ENCODE measurements around the gene NOXA1. TPM values are rescaled to one million over a fixed set of nuclear protein-coding genes. Genes with fewer than 3 reads are reported as not detected.

Gene NOXA1
- polyA plus RNA-seq, 1 donor (not counting 4 experiments of a cell fraction or from before 2014, with no cell fraction given): 0.09 TPM

DNA sequence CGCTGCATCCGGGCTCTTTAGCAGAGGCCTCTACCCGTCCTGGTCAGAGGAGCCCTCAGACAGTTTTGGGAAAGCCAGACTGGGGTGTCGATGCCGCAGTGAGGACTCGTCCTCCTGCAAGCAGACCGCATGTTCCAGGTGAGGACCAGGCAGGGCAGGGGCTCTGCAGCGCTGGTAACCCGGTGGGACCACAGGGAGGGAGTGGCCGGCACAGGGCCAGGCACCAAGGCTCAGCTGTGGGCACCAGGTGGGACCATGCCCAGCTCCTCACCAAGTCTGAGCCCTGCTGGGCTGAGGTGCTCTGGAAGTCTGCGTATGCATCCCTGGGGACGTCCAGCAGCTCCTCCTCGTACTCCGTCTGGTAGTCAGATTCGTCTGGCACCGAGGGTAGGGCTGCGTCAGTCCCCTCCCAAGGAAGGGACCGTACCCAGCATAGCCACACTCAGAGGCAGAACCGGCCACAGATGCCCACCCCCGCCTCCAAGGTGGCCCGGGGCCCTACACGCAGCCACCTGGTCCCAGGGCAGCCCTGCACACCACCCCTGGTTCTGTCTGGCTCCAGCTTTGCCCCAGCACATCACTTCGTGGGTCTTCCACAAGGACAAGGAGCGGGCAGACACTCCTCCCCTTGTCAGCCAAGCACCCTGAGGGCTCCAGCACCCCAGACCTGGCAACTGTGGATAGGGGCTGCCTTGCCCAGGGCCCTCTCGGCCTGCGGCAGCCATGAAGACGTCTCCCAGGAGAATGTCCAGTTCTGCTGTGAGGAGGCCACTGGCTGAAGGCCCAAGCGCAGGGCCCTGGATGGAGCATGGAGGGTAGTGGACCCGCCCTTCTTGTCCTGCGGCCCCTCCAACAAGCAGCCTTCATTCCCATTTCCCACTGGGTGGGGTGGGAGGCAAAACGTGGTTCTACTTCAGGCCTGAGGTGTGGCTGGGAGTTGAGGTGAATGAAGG, 37.4 kb downstream of the NOXA1 start:
- peaks cover 10% of the 10 kb centered on the region for H3K4me1 ChIP-seq (ENCODE audit: control insufficient read depth, extremely low read depth, insufficient read depth, low read length)
- no peak overlapping the region for H3K4me3 ChIP-seq (ENCODE audit: control insufficient read depth in 2 of 3, extremely low read depth in 1 of 3, insufficient read depth in 2 of 3, low read depth in 1 of 3, low read length in 3 of 3)
- peaks cover 15% of the 10 kb centered on the region for H3K27me3 ChIP-seq (ENCODE audit: control insufficient read depth, extremely low read depth, insufficient read depth, low read length)
- H4K20me1 ChIP-seq (ENCODE audit: control insufficient read depth, extremely low read depth, insufficient read depth, low read length): no peaks in the 10 kb centered on the region
- H3K36me3 ChIP-seq (ENCODE audit: control insufficient read depth in 2 of 2, extremely low read depth in 1 of 2, insufficient read depth in 2 of 2, low read length in 2 of 2): peaks cover 0 to 8% of the 10 kb centered on the region in 2 experiments
- no peaks in the 10 kb centered on the region for H3K9me3 ChIP-seq (ENCODE audit: control insufficient read depth, low read depth, low read length)
- H3K9me1 ChIP-seq (ENCODE audit: control insufficient read depth, extremely low read depth, insufficient read depth, low read length): no peaks in the 10 kb centered on the region
- H3K79me2 ChIP-seq (ENCODE audit: control insufficient read depth, insufficient read depth, low read length): peaks cover 7% of the 10 kb centered on the region
- no peak overlapping the region for H2AFZ ChIP-seq (ENCODE audit: control insufficient read depth, low read length)
- no peak for DNase-seq (ENCODE audit: low read depth, low spot score)
- H3K4me2 ChIP-seq (ENCODE audit: control insufficient read depth, extremely low read depth, insufficient read depth, low read depth, low read length): no peak overlapping the region
- no peak overlapping the region for H3K27ac ChIP-seq (ENCODE audit: control insufficient read depth, insufficient read depth, low read length)
- no peak overlapping the region for H3K9ac ChIP-seq (ENCODE audit: control insufficient read depth, extremely low read depth, insufficient read depth, low read length)
- no peak for FAIRE-seq
- dilution Hi-C loops (cut with MboI; ENCODE audit: extremely low pct_ligation_motif_present, low sequenced_read_pairs): no loop called here
- TF ChIP-seq EZH2 (IDR thresholded peaks at IDR 0.05; ENCODE audit: low read length) (no peak), CTCF (optimal IDR thresholded peaks at IDR 0.05 in 1 of 3, IDR thresholded peaks at IDR 0.05 in 1 of 3, conservative IDR thresholded peaks at IDR 0.05 in 1 of 3; ENCODE audit: extremely low read depth in 1 of 3, insufficient read depth in 2 of 3, low read length in 3 of 3) (no peak)

GRCh38 chr9:137461316-137461662, 38.1 kb downstream of the NOXA1 start:
- H3K27me3 ChIP-seq (ENCODE audit: control insufficient read depth, extremely low read depth, insufficient read depth, low read length): peaks cover 15% of the 10 kb centered on the region
- H2AFZ ChIP-seq (ENCODE audit: control insufficient read depth, low read length): no peak overlapping the region
- no peaks in the 10 kb centered on the region for H3K9me1 ChIP-seq (ENCODE audit: control insufficient read depth, extremely low read depth, insufficient read depth, low read length)
- dilution Hi-C loops (cut with MboI; ENCODE audit: extremely low pct_ligation_motif_present, low sequenced_read_pairs): no loop called here
- TF ChIP-seq CTCF (optimal IDR thresholded peaks at IDR 0.05 in 1 of 3, IDR thresholded peaks at IDR 0.05 in 1 of 3, conservative IDR thresholded peaks at IDR 0.05 in 1 of 3; ENCODE audit: extremely low read depth in 1 of 3, insufficient read depth in 2 of 3, low read length in 3 of 3): no peak
- TF ChIP-seq EZH2 (IDR thresholded peaks at IDR 0.05; ENCODE audit: low read length): no peak
- DNase-seq (ENCODE audit: low read depth, low spot score) (no peak), FAIRE-seq (no peak)
- no peak overlapping the region for H3K9ac ChIP-seq (ENCODE audit: control insufficient read depth, extremely low read depth, insufficient read depth, low read length)
- H3K79me2 ChIP-seq (ENCODE audit: control insufficient read depth, insufficient read depth, low read length): peaks cover 7% of the 10 kb centered on the region
- H4K20me1 ChIP-seq (ENCODE audit: control insufficient read depth, extremely low read depth, insufficient read depth, low read length): no peaks in the 10 kb centered on the region
- H3K4me2 ChIP-seq (ENCODE audit: control insufficient read depth, extremely low read depth, insufficient read depth, low read depth, low read length): no peak overlapping the region
- peaks cover 0 to 8% of the 10 kb centered on the region in 2 experiments for H3K36me3 ChIP-seq (ENCODE audit: control insufficient read depth in 2 of 2, extremely low read depth in 1 of 2, insufficient read depth in 2 of 2, low read length in 2 of 2)
- peaks cover 10% of the 10 kb centered on the region for H3K4me1 ChIP-seq (ENCODE audit: control insufficient read depth, extremely low read depth, insufficient read depth, low read length)
- H3K4me3 ChIP-seq (ENCODE audit: control insufficient read depth in 2 of 3, extremely low read depth in 1 of 3, insufficient read depth in 2 of 3, low read depth in 1 of 3, low read length in 3 of 3): no peak overlapping the region
- no peaks in the 10 kb centered on the region for H3K9me3 ChIP-seq (ENCODE audit: control insufficient read depth, low read depth, low read length)
- no peak overlapping the region for H3K27ac ChIP-seq (ENCODE audit: control insufficient read depth, insufficient read depth, low read length)

Data from keratinocyte (primary cell).